Activated CD8-positive, alpha-beta T cell treated with anti-CD3 and anti-CD28 coated beads for 36 hours (primary cell): ENCODE data around the gene USPL1. TPM values are rescaled to one million over a fixed set of nuclear protein-coding genes. Genes with fewer than 3 reads are reported as not detected.

Experiments used
- ATAC-seq: fragments of 200-7000 bp; cut with Tn5 transposase; one replicate; pipeline ENCODE4 v1.10.0; 2021; ENCODE audit warnings: mild to moderate bottlenecking, moderate library complexity
- CTCF ChIA-PET: fragments of 350-600 bp; sonication (Branson Sonifier 250); formaldehyde crosslinking; loops from one replicate; lab custom pipeline; 2021; ENCODE audit warnings: antibody characterized with exemption; lab: Charles Lee
- POLR2A ChIA-PET: fragments of 350-600 bp; sonication (Branson Sonifier 250); formaldehyde crosslinking; loops from one replicate; lab custom pipeline; 2021; ENCODE audit warnings: antibody characterized with exemption; lab: Charles Lee
- DNase-seq: peaks from one replicate; pipeline ENCODE4 v3.0.0-alpha.2; 2020
- H3K27ac Mint-ChIP-seq: one replicate; pipeline ENCODE4 v1.8.0; 2021; ENCODE audit warnings: mild to moderate bottlenecking, mixed read lengths
- H3K27me3 Mint-ChIP-seq: one replicate; pipeline ENCODE4 v1.8.0; 2021; ENCODE audit warnings: mixed read lengths
- H3K36me3 Mint-ChIP-seq: one replicate; pipeline ENCODE4 v1.8.0; 2021; ENCODE audit warnings: low read depth, mixed read lengths
- H3K4me1 Mint-ChIP-seq: one replicate; pipeline ENCODE4 v1.8.0; 2021; ENCODE audit warnings: low read depth, mixed read lengths
- H3K4me3 Mint-ChIP-seq: one replicate; pipeline ENCODE4 v1.8.0; 2021; ENCODE audit warnings: mild to moderate bottlenecking, moderate library complexity, mixed read lengths
- H3K9me3 Mint-ChIP-seq: one replicate; pipeline ENCODE4 v1.8.0; 2021; ENCODE audit warnings: mixed read lengths
- CTCF ChIP-seq: fragments of 200-600 bp; IDR thresholded peaks from one replicate; pipeline ENCODE4 v1.8.0; 2022; ENCODE audit warnings: antibody characterized with exemption, mild to moderate bottlenecking
- intact Hi-C: fragments of 100-400 bp; cut with micrococcal nuclease; formaldehyde crosslinking; loops from one replicate; pipeline ENCODE4 v1.10.0; 2022
- total RNA-seq, 2 experiments: library from RNA; stranded (reverse); gene quantifications; one replicate each; pipeline ENCODE4 v1.2.3, GENCODE V29; 2021

Gene USPL1
- total RNA-seq, 2 experiments from 2014 or later: 12.4 to 13.0 TPM

- POLR2A ChIA-PET: no interaction called here
- TF ChIP-seq CTCF: peak; percentile 59
- Mint-ChIP-seq H3K27me3 (peaks cover 4% of the 10 kb centered on the region), H3K4me1 (peaks cover 11% of the 10 kb centered on the region), H3K27ac (peak overlapping the region; percentile 75), H3K9me3 (peaks cover 3% of the 10 kb centered on the region), H3K4me3 (peak overlapping the region; percentile 76), H3K36me3 (no peaks in the 10 kb centered on the region)
- intact Hi-C loops: loop anchor here (5.0 kb wide), 1 partner anchor 68 kb away; no protein-coding TSS in a partner anchor
- CTCF ChIA-PET: no interaction called here
- DNase-seq (peak; percentile 88), ATAC-seq (peak; percentile 97)
Observed at GRCh38 chr13:30673669-30674521, 56.2 kb downstream of the USPL1 start.

- ATAC-seq (no peak), DNase-seq (no peak)
- peaks cover 17% of the 10 kb centered on the region for H3K4me1 Mint-ChIP-seq
- no peak overlapping the region for H3K4me3 Mint-ChIP-seq
- TF ChIP-seq CTCF: no peak
- ChIA-PET CTCF (interaction anchor here (1.0 kb wide), 1 partner anchor 49 kb away, joined by 3 read pairs; no protein-coding TSS in a partner anchor), POLR2A (interaction anchor here (0.8 to 1.3 kb wide), 2 partner anchors 58 to 60 kb away, joined by 4 to 5 read pairs; partner anchors contain the start of gene USPL1)
- peaks cover 3% of the 10 kb centered on the region for H3K9me3 Mint-ChIP-seq
- H3K36me3 Mint-ChIP-seq: no peaks in the 10 kb centered on the region
- H3K27me3 Mint-ChIP-seq: peaks cover 4% of the 10 kb centered on the region
- no peak overlapping the region for H3K27ac Mint-ChIP-seq
- intact Hi-C loops: no loop called here
Observed at GRCh38 chr13:30675717-30676116, 58.0 kb downstream of the USPL1 start.

GRCh38 chr13:30676672-30677071 is 59.0 kb downstream of the USPL1 start:
- Mint-ChIP-seq H3K27ac (no peak overlapping the region), H3K4me1 (peaks cover 17% of the 10 kb centered on the region), H3K4me3 (no peak overlapping the region), H3K27me3 (peaks cover 4% of the 10 kb centered on the region), H3K9me3 (peaks cover 3% of the 10 kb centered on the region), H3K36me3 (no peaks in the 10 kb centered on the region)
- DNase-seq (no peak), ATAC-seq (no peak)
- POLR2A ChIA-PET: no interaction called here
- CTCF ChIA-PET: no interaction called here
- intact Hi-C loops: no loop called here
- TF ChIP-seq CTCF: no peak

- intact Hi-C loops: loop anchor here (2.0 kb wide), 1 partner anchor 123 kb away; no protein-coding TSS in a partner anchor
- Mint-ChIP-seq H3K9me3 (peaks cover 3% of the 10 kb centered on the region), H3K27ac (no peak overlapping the region), H3K36me3 (no peaks in the 10 kb centered on the region), H3K4me1 (peaks cover 9% of the 10 kb centered on the region), H3K4me3 (no peak overlapping the region), H3K27me3 (peaks cover 4% of the 10 kb centered on the region)
- CTCF ChIA-PET: interaction anchor here (1.3 kb wide), 1 partner anchor 73 kb away, joined by 3 read pairs; no protein-coding TSS in a partner anchor
- POLR2A ChIA-PET: no interaction called here
- peak; percentile 94 for ATAC-seq
- peak; percentile 52 for TF ChIP-seq CTCF
- peak; percentile 46 for DNase-seq
Observed at GRCh38 chr13:30679483-30680330, 62.0 kb downstream of the USPL1 start.
